SK-N-SH (cell line): Measurements from ENCODE around the gene ANO6.

ENCODE experiments used
- CTCF ChIP-seq: fragments of 200-600 bp; sonication (generic); IDR thresholded peaks from 2 replicates; pipeline ENCODE4 v1.6.1; 2017; ENCODE audit warnings: antibody characterized with exemption, mild to moderate bottlenecking, moderate library complexity
- EP300 ChIP-seq, 2 experiments: IDR thresholded peaks; 2 replicates each; pipeline versions ENCODE4 v1.4.0 to v1.6.1; 2012; ENCODE audit warnings: borderline replicate concordance in 1 of 2, low read depth in 1 of 2, low read length in 1 of 2
- EZH2phosphoT487 ChIP-seq: fragments of 200-600 bp; sonication (generic); IDR thresholded peaks from 2 replicates; pipeline ENCODE4 v1.6.1; 2017; ENCODE audit warnings: low read depth, mixed run types, mild to moderate bottlenecking, antibody characterized with exemption, moderate library complexity, borderline replicate concordance
- FOXJ3 ChIP-seq: sonication (generic); formaldehyde crosslinking; IDR thresholded peaks from 2 replicates; pipeline ENCODE4 v1.5.1; 2020; ENCODE audit warnings: mild to moderate bottlenecking, missing genetic modification reagents
- MAX ChIP-seq: IDR thresholded peaks from 2 replicates; pipeline ENCODE4 v1.4.0; 2012; ENCODE audit warnings: low read depth
- POLR2AphosphoS5 ChIP-seq: IDR thresholded peaks from 2 replicates; pipeline ENCODE4 v1.6.1; 2012; ENCODE audit warnings: low read depth, low read length
- SIN3A ChIP-seq: IDR thresholded peaks from 2 replicates; pipeline ENCODE4 v1.6.1; 2012; ENCODE audit warnings: low read depth, mild to moderate bottlenecking, low read length, moderate library complexity, borderline replicate concordance
- TAF1 ChIP-seq: IDR thresholded peaks from 2 replicates; pipeline ENCODE4 v1.6.1; 2012; ENCODE audit warnings: low read depth, mild to moderate bottlenecking, low read length, moderate library complexity, borderline replicate concordance
- TEAD4 ChIP-seq: IDR thresholded peaks from 2 replicates; pipeline ENCODE4 v1.4.0; 2012; ENCODE audit warnings: mild to moderate bottlenecking, borderline replicate concordance; ENCODE audit not compliant: insufficient read depth
- USF1 ChIP-seq: IDR thresholded peaks from 2 replicates; pipeline ENCODE4 v1.4.0; 2012; ENCODE audit warnings: low read depth, borderline replicate concordance
- ZBTB33 ChIP-seq: IDR thresholded peaks from 2 replicates; pipeline ENCODE4 v1.4.0; 2012; ENCODE audit warnings: low read depth, borderline replicate concordance

GRCh38 chr12:45368841-45369489, 153.1 kb downstream of the ANO6 start:
- TF ChIP-seq CTCF (no peak), USF1 (no peak), EZH2phosphoT487 (no peak), FOXJ3 (CRISPR knock-in tag) (no peak), SIN3A (no peak), ZBTB33 (no peak), EP300 (IDR thresholded peaks at IDR 0.05; ENCODE audit: borderline replicate concordance in 1 of 2, low read depth in 1 of 2, low read length in 1 of 2) (no peak), TAF1 (no peak), MAX (no peak), TEAD4 (no peak), POLR2AphosphoS5 (no peak)
